Spleen (tissue), 7 donors: Measurements from ENCODE around the gene KCNC4.

Experiments
- CTCF ChIP-seq, 11 experiments: fragments of 200-600 bp in 7 of 11; fragments of 450-650 bp in 4 of 11; sonication (generic) in 4 of 11; IDR thresholded peaks in 8 of 11; conservative IDR thresholded peaks in 3 of 11; 1 replicate in 7 of 11; 2 replicates in 4 of 11; pipeline versions ENCODE4 v1.4.0 to v1.8.0; 2016 to 2021; ENCODE audit warnings: antibody characterized with exemption in 11 of 11, inconsistent platforms in 4 of 11, mild to moderate bottlenecking in 1 of 11
- POLR2AphosphoS5 ChIP-seq, 3 donors: sonication (generic); formaldehyde crosslinking; IDR thresholded peaks; one replicate each; pipeline ENCODE4 v1.5.1; 2017; ENCODE audit warnings: antibody characterized with exemption in 3 of 3
- donor health status: DM: no; HTN: no; CAD: no; lungs with moderate emphysema.
- donor health status: DM: no; HTN: no; CAD: no.
- donor health status: DM: no; HTN: no; CAD: no.

- TF ChIP-seq CTCF (IDR thresholded peaks at IDR 0.05 in 8 of 11, conservative IDR thresholded peaks at IDR 0.05 in 3 of 11): no peak
- TF ChIP-seq POLR2AphosphoS5 (IDR thresholded peaks at IDR 0.05): no peak
Measured at GRCh38 chr1:110205591-110206155, 4.4 kb upstream of the KCNC4 start.
